ENCODE data around the gene CLK3.
A peak's percentile ranks its signal among the peaks of the same experiment; 100 is the strongest.
"Not testable (repeated sequence)": the region's sequence is repeated elsewhere in the genome, so short reads cannot be mapped to it uniquely, and the experiment has no call there.

Gene CLK3

GRCh38 chr15:74615508-74616365, at the start of gene CLK3:
TSS of gene CLK3 (plus strand) at chr15:74615836. CDS start at chr15:74619197, 3,361 bp downstream.
- DNase-seq (ENCODE audit: low read depth) = peak; percentile 92

- DNase-seq (ENCODE audit: low read depth) = no peak
Measured at GRCh38 chr15:74568594-74568993, 47.0 kb upstream of the CLK3 start.

GRCh38 chr15:74569731-74570070, 45.9 kb upstream of the CLK3 start:
- DNase-seq (ENCODE audit: low read depth) = no peak

GRCh38 chr15:74571191-74571590, 44.4 kb upstream of the CLK3 start:
- DNase-seq (ENCODE audit: low read depth) = no peak

GRCh38 chr15:74573987-74574386, 41.6 kb upstream of the CLK3 start:
- DNase-seq (ENCODE audit: low read depth) = no peak

- DNase-seq (ENCODE audit: low read depth) = no peak
Measured at GRCh38 chr15:74578496-74578994, 37.1 kb upstream of the CLK3 start.

- DNase-seq (ENCODE audit: low read depth) = no peak
Measured at GRCh38 chr15:74579001-74579400, 36.6 kb upstream of the CLK3 start.

GRCh38 chr15:74580538-74581350, 34.9 kb upstream of the CLK3 start:
- DNase-seq (ENCODE audit: low read depth) = no peak

GRCh38 chr15:74584204-74584603, 31.4 kb upstream of the CLK3 start:
- DNase-seq (ENCODE audit: low read depth) = no peak

GRCh38 chr15:74584779-74585178, 30.9 kb upstream of the CLK3 start:
- no peak for DNase-seq (ENCODE audit: low read depth)

- DNase-seq (ENCODE audit: low read depth) = no peak
Measured at GRCh38 chr15:74585191-74585590, 30.4 kb upstream of the CLK3 start.

- no peak for DNase-seq (ENCODE audit: low read depth)
Measured at GRCh38 chr15:74585857-74586256, 29.8 kb upstream of the CLK3 start.

GRCh38 chr15:74589826-74590225, 25.8 kb upstream of the CLK3 start:
- no peak for DNase-seq (ENCODE audit: low read depth)

GRCh38 chr15:74592222-74592621, 23.4 kb upstream of the CLK3 start:
- DNase-seq (ENCODE audit: low read depth) = no peak

- DNase-seq (ENCODE audit: low read depth) = no peak
Measured at GRCh38 chr15:74593122-74593521, 22.5 kb upstream of the CLK3 start.

GRCh38 chr15:74594455-74594854, 21.2 kb upstream of the CLK3 start:
- DNase-seq (ENCODE audit: low read depth) = no peak

- no peak for DNase-seq (ENCODE audit: low read depth)
Measured at GRCh38 chr15:74595271-74595670, 20.4 kb upstream of the CLK3 start.

GRCh38 chr15:74596736-74597135, 18.9 kb upstream of the CLK3 start:
- DNase-seq (ENCODE audit: low read depth) = not testable (repeated sequence)

- not testable (repeated sequence) for DNase-seq (ENCODE audit: low read depth)
Measured at GRCh38 chr15:74597146-74597705, 18.4 kb upstream of the CLK3 start.

GRCh38 chr15:74598126-74598842, 17.4 kb upstream of the CLK3 start:
- DNase-seq (ENCODE audit: low read depth) = peak; percentile 75

- no peak for DNase-seq (ENCODE audit: low read depth)
Measured at GRCh38 chr15:74599156-74599555, 16.5 kb upstream of the CLK3 start.

All from T-helper 22 cell (primary cell).